ENCODE measurements around the gene PRKG1. TPM values are rescaled to one million over a fixed set of nuclear protein-coding genes. Genes with fewer than 3 reads are reported as not detected.
A peak's percentile ranks its signal among the peaks of the same experiment; 100 is the strongest.

The PRKG1 gene
- total RNA-seq, 1 experiment from 2014 or later = 7.4 TPM

DNA sequence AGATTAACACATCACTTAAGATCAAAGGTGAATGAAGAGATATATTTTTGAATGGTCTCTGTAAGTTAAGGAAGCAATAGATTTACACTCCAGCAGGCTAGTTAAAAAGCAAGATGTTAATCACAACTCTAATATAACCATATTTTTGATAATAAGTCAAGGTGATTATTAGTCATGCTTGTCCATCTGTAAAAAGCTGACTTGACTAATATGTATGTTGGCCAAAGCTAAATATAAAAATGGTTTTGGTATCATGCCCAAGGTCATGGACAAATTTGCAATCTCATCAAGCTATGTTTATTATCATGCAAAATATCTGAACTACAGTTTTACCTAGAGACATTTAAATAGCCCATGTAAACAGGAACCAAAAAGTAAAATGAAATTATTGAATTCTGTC, 727.7 kb downstream of the PRKG1 start:
- Histone ChIP-seq H3K27ac (ENCODE audit: low read length) (no peak overlapping the region), H3F3A (ENCODE audit: low read length, unreplicated experiment) (no peaks in the 10 kb centered on the region), H3K4me1 (ENCODE audit: insufficient read depth, low read length) (peaks cover 29% of the 10 kb centered on the region), H4K20me1 (ENCODE audit: low read length) (no peaks in the 10 kb centered on the region), H3K36me3 (ENCODE audit: low read depth, low read length) (no peaks in the 10 kb centered on the region), H3K4me3 (ENCODE audit: low read length) (no peak overlapping the region), H3K9me2 (replicated peaks; ENCODE audit: low read length) (no peaks in the 10 kb centered on the region), H2AFZ (ENCODE audit: low read length) (no peak overlapping the region), H3K4me2 (ENCODE audit: low read length) (no peak overlapping the region), H3K79me2 (ENCODE audit: low read length) (no peaks in the 10 kb centered on the region), H3K9ac (ENCODE audit: low read length) (no peak overlapping the region), H3K27me3 (ENCODE audit: low read length) (no peaks in the 10 kb centered on the region), H3K9me3 (ENCODE audit: low read length) (no peaks in the 10 kb centered on the region)
- ChIA-PET POLR2A (ENCODE audit: unreplicated experiment) (no interaction called here), CTCF (no interaction called here)
- BruUV-seq (replicated peaks) = no TSS peak
- no peak for TF ChIP-seq EZH2phosphoT487 (IDR thresholded peaks at IDR 0.05; ENCODE audit: borderline replicate concordance, low read length)
- TF ChIP-seq, protein P1, sequence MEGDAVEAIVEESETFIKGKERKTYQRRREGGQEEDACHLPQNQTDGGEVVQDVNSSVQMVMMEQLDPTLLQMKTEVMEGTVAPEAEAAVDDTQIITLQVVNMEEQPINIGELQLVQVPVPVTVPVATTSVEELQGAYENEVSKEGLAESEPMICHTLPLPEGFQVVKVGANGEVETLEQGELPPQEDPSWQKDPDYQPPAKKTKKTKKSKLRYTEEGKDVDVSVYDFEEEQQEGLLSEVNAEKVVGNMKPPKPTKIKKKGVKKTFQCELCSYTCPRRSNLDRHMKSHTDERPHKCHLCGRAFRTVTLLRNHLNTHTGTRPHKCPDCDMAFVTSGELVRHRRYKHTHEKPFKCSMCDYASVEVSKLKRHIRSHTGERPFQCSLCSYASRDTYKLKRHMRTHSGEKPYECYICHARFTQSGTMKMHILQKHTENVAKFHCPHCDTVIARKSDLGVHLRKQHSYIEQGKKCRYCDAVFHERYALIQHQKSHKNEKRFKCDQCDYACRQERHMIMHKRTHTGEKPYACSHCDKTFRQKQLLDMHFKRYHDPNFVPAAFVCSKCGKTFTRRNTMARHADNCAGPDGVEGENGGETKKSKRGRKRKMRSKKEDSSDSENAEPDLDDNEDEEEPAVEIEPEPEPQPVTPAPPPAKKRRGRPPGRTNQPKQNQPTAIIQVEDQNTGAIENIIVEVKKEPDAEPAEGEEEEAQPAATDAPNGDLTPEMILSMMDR (conservative IDR thresholded peaks at IDR 0.05; ENCODE audit: low read depth, low read length) = no peak
- TF ChIP-seq EZH2 (IDR thresholded peaks at IDR 0.05; ENCODE audit: low read length, unreplicated experiment) = no peak
- intact Hi-C loops (cut with micrococcal nuclease) = loop anchor here (10.0 kb wide), 2 partner anchors 163 to 737 kb away; no protein-coding TSS in a partner anchor
- DNase-seq (no peak), ATAC-seq (no peak)

DNA sequence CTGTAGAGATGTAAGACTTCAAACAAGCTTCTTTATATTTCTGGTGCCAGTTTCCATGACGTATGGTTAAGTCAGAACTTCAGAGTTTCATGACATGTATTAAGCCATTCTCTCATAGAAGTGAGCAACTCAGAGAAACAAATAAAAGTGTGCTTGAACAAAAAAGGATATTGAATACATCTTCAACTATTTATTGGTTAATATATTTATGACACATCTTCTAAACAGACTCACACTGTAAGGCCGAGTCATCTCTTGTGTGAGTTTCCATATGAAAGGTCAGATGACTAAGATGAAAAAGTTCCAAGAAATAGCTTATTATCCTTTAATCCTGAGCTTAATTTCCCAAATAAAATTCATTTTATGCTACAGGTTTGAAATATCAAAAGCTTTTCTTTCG, 730.6 kb downstream of the PRKG1 start:
- Histone ChIP-seq H3K9me2 (replicated peaks; ENCODE audit: low read length) (no peaks in the 10 kb centered on the region), H3K36me3 (ENCODE audit: low read depth, low read length) (no peaks in the 10 kb centered on the region), H3K27ac (ENCODE audit: low read length) (peak overlapping the region; percentile 79), H3K4me1 (ENCODE audit: insufficient read depth, low read length) (peaks cover 31% of the 10 kb centered on the region), H3F3A (ENCODE audit: low read length, unreplicated experiment) (no peaks in the 10 kb centered on the region), H3K9me3 (ENCODE audit: low read length) (no peaks in the 10 kb centered on the region), H3K9ac (ENCODE audit: low read length) (peak overlapping the region; percentile 47), H3K4me2 (ENCODE audit: low read length) (peak overlapping the region; percentile 22), H4K20me1 (ENCODE audit: low read length) (no peaks in the 10 kb centered on the region), H2AFZ (ENCODE audit: low read length) (peak overlapping the region; percentile 3; the same call in 1 of the 2 replicates), H3K4me3 (ENCODE audit: low read length) (no peak overlapping the region), H3K27me3 (ENCODE audit: low read length) (no peaks in the 10 kb centered on the region), H3K79me2 (ENCODE audit: low read length) (no peaks in the 10 kb centered on the region)
- ChIA-PET POLR2A (ENCODE audit: unreplicated experiment) (interaction anchor here (0.6 to 0.7 kb wide), 2 partner anchors 13 to 137 kb away, joined by 3 read pairs; no protein-coding TSS in a partner anchor), CTCF (interaction anchor here (0.7 kb wide), 1 partner anchor 154 kb away, joined by 4 read pairs; no protein-coding TSS in a partner anchor)
- intact Hi-C loops (cut with micrococcal nuclease) = loop anchor here (1.0 to 10.0 kb wide), 4 partner anchors 28 to 740 kb away; no protein-coding TSS in a partner anchor
- DNase-seq (peak; percentile 96), ATAC-seq (peak; percentile 89)
- no peak for TF ChIP-seq EZH2 (IDR thresholded peaks at IDR 0.05; ENCODE audit: low read length, unreplicated experiment)
- TF ChIP-seq, protein P1 (conservative IDR thresholded peaks at IDR 0.05; ENCODE audit: low read depth, low read length) = no peak
- no peak for TF ChIP-seq EZH2phosphoT487 (IDR thresholded peaks at IDR 0.05; ENCODE audit: borderline replicate concordance, low read length)
- BruUV-seq (replicated peaks) = no TSS peak
